ENCODE results near the gene SLC2A13.

SLC2A13 gene

DNA sequence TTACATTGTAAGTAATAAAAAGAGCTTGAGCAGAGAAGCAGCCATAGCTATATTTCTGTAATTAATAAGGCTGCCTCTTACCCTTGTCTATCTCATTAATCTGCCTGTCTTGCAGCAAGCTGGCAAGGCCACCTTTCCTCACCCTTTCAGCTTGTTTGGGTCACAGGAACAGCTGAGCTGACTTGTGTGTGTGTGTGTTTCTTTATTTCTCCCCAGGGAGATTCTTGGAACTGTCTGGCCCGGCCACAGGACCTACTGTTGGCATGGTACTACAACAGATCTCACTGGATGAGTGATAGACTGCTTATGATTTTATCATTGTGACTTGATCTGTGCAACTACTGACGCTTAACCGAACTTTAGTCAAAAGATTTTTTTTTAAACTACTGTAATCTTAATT, 213.7 kb downstream of the SLC2A13 start:
- no peak for DNase-seq
- H3K9me3 ChIP-seq (ENCODE audit: control insufficient read depth, low read length) = no peaks in the 10 kb centered on the region
- H4K91ac ChIP-seq (ENCODE audit: low read length) = no peak overlapping the region
- H3K18ac ChIP-seq (ENCODE audit: low read depth in 1 of 2, low read length in 2 of 2) = no peak overlapping the region
- H3K36me3 ChIP-seq (ENCODE audit: control insufficient read depth in 1 of 2, insufficient read depth in 2 of 2, low read depth in 1 of 2, low read length in 2 of 2) = no peaks in the 10 kb centered on the region
- H3K4me3 ChIP-seq (ENCODE audit: insufficient read depth in 1 of 2, low read depth in 1 of 2, low read length in 2 of 2) = no peak overlapping the region
- H3K4me2 ChIP-seq (ENCODE audit: low read length, poor library complexity, severe bottlenecking) = no peak overlapping the region
- no peaks in the 10 kb centered on the region for H3K79me1 ChIP-seq (replicated peaks; ENCODE audit: low read length, poor library complexity, severe bottlenecking)
- H2BK15ac ChIP-seq (ENCODE audit: low read depth, poor library complexity, severe bottlenecking) = no peak overlapping the region
- no peak overlapping the region for H3K23ac ChIP-seq (ENCODE audit: low read length in 2 of 2)
- no peaks in the 10 kb centered on the region for H3K4me1 ChIP-seq (ENCODE audit: control insufficient read depth, insufficient read depth, low read depth, low read length)
- H3K4ac ChIP-seq (ENCODE audit: low read depth in 1 of 2, low read length in 2 of 2) = no peak overlapping the region
- no peak overlapping the region for H2BK12ac ChIP-seq (ENCODE audit: low read length in 2 of 2)
- no peaks in the 10 kb centered on the region for H3K27me3 ChIP-seq (ENCODE audit: control insufficient read depth in 1 of 2, insufficient read depth in 1 of 2, low read length in 2 of 2)
- no peak overlapping the region for H3K14ac ChIP-seq (ENCODE audit: low read length in 2 of 2)
- H4K8ac ChIP-seq (ENCODE audit: low read length) = no peak overlapping the region
- H3K9ac ChIP-seq (ENCODE audit: low read length) = no peak overlapping the region
- H2BK120ac ChIP-seq (ENCODE audit: low read depth, low read length) = no peak overlapping the region
- WGBS = no CpG with 5 or more reads among the region's 3 CpGs
- no peak overlapping the region for H2AK5ac ChIP-seq (ENCODE audit: low read length, severe bottlenecking)
- no peak overlapping the region for H2BK5ac ChIP-seq (ENCODE audit: low read depth, low read length, poor library complexity, severe bottlenecking)
- no peak overlapping the region for H2AFZ ChIP-seq (ENCODE audit: low read depth, low read length)
- no peak overlapping the region for H3K27ac ChIP-seq (ENCODE audit: low read length, poor library complexity, severe bottlenecking)

DNA sequence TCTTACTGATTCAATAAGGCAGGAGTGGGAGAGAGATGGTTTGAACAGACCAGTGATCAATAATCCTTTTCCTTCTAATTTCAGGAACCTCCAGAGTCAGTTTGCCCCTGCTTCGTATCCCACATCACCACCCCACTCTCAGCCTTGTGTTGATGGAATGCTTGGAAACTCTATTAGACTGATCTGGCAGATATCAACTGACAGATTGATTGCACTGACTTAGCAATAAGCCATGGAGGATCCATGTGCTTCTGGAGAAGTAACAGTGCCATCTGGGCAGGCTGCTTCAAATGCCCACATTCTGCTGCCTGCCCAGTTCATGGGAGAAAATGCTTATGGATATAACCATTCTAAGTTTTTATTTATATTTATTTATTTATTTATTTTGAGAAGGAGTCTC, 218.0 kb downstream of the SLC2A13 start:
- H3K4me1 ChIP-seq (ENCODE audit: control insufficient read depth, insufficient read depth, low read depth, low read length) = no peaks in the 10 kb centered on the region
- H3K79me1 ChIP-seq (replicated peaks; ENCODE audit: low read length, poor library complexity, severe bottlenecking) = no peaks in the 10 kb centered on the region
- H3K27me3 ChIP-seq (ENCODE audit: control insufficient read depth in 1 of 2, insufficient read depth in 1 of 2, low read length in 2 of 2) = no peaks in the 10 kb centered on the region
- H3K18ac ChIP-seq (ENCODE audit: low read depth in 1 of 2, low read length in 2 of 2) = no peak overlapping the region
- no peak overlapping the region for H4K8ac ChIP-seq (ENCODE audit: low read length)
- no peaks in the 10 kb centered on the region for H3K9me3 ChIP-seq (ENCODE audit: control insufficient read depth, low read length)
- H3K4ac ChIP-seq (ENCODE audit: low read depth in 1 of 2, low read length in 2 of 2) = no peak overlapping the region
- no peak overlapping the region for H2BK15ac ChIP-seq (ENCODE audit: low read depth, poor library complexity, severe bottlenecking)
- DNase-seq = no peak
- H3K14ac ChIP-seq (ENCODE audit: low read length in 2 of 2) = no peak overlapping the region
- no peak overlapping the region for H3K4me2 ChIP-seq (ENCODE audit: low read length, poor library complexity, severe bottlenecking)
- H3K4me3 ChIP-seq (ENCODE audit: insufficient read depth in 1 of 2, low read depth in 1 of 2, low read length in 2 of 2) = no peak overlapping the region
- no CpG with 5 or more reads among the region's 1 CpG for WGBS
- no peak overlapping the region for H3K27ac ChIP-seq (ENCODE audit: low read length, poor library complexity, severe bottlenecking)
- no peak overlapping the region for H4K91ac ChIP-seq (ENCODE audit: low read length)
- no peak overlapping the region for H3K23ac ChIP-seq (ENCODE audit: low read length in 2 of 2)
- H2AK5ac ChIP-seq (ENCODE audit: low read length, severe bottlenecking) = no peak overlapping the region
- no peak overlapping the region for H2BK120ac ChIP-seq (ENCODE audit: low read depth, low read length)
- no peak overlapping the region for H2BK12ac ChIP-seq (ENCODE audit: low read length in 2 of 2)
- no peak overlapping the region for H2AFZ ChIP-seq (ENCODE audit: low read depth, low read length)
- no peak overlapping the region for H2BK5ac ChIP-seq (ENCODE audit: low read depth, low read length, poor library complexity, severe bottlenecking)
- no peak overlapping the region for H3K9ac ChIP-seq (ENCODE audit: low read length)
- H3K36me3 ChIP-seq (ENCODE audit: control insufficient read depth in 1 of 2, insufficient read depth in 2 of 2, low read depth in 1 of 2, low read length in 2 of 2) = no peaks in the 10 kb centered on the region

DNA sequence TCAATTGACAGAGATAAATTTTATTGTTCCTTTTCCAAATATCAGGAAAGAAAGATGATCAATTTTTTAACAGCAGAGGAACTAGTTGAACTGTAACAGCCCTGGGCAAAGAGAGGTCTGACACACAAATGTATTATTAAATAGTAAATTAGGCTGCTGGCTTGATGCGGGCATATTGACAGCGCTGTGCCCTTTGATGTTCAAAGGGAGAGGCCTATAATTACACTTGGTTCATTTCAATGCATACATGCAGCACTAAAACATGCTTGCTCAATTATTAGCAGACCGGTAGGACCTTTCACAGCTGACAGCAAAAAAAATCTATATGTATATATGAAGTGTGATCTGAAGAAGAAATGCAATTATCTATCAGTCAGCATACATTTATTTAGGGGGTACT, 219.8 kb downstream of the SLC2A13 start:
- H2BK120ac ChIP-seq (ENCODE audit: low read depth, low read length) = no peak overlapping the region
- no peak overlapping the region for H4K8ac ChIP-seq (ENCODE audit: low read length)
- H2BK15ac ChIP-seq (ENCODE audit: low read depth, poor library complexity, severe bottlenecking) = no peak overlapping the region
- no peaks in the 10 kb centered on the region for H3K27me3 ChIP-seq (ENCODE audit: control insufficient read depth in 1 of 2, insufficient read depth in 1 of 2, low read length in 2 of 2)
- no peaks in the 10 kb centered on the region for H3K9me3 ChIP-seq (ENCODE audit: control insufficient read depth, low read length)
- H3K4me1 ChIP-seq (ENCODE audit: control insufficient read depth, insufficient read depth, low read depth, low read length) = no peaks in the 10 kb centered on the region
- H3K79me1 ChIP-seq (replicated peaks; ENCODE audit: low read length, poor library complexity, severe bottlenecking) = peaks cover 2% of the 10 kb centered on the region
- DNase-seq = no peak
- H4K91ac ChIP-seq (ENCODE audit: low read length) = no peak overlapping the region
- H3K4me3 ChIP-seq (ENCODE audit: insufficient read depth in 1 of 2, low read depth in 1 of 2, low read length in 2 of 2) = no peak overlapping the region
- no peak overlapping the region for H3K4ac ChIP-seq (ENCODE audit: low read depth in 1 of 2, low read length in 2 of 2)
- no peak overlapping the region for H2BK5ac ChIP-seq (ENCODE audit: low read depth, low read length, poor library complexity, severe bottlenecking)
- H2AK5ac ChIP-seq (ENCODE audit: low read length, severe bottlenecking) = no peak overlapping the region
- H2AFZ ChIP-seq (ENCODE audit: low read depth, low read length) = no peak overlapping the region
- no peak overlapping the region for H3K9ac ChIP-seq (ENCODE audit: low read length)
- H3K18ac ChIP-seq (ENCODE audit: low read depth in 1 of 2, low read length in 2 of 2) = no peak overlapping the region
- H3K4me2 ChIP-seq (ENCODE audit: low read length, poor library complexity, severe bottlenecking) = no peak overlapping the region
- no peak overlapping the region for H3K27ac ChIP-seq (ENCODE audit: low read length, poor library complexity, severe bottlenecking)
- no peak overlapping the region for H2BK12ac ChIP-seq (ENCODE audit: low read length in 2 of 2)
- 100% methylated on average over 2 of the region's 3 CpGs for WGBS
- H3K14ac ChIP-seq (ENCODE audit: low read length in 2 of 2) = no peak overlapping the region
- no peaks in the 10 kb centered on the region for H3K36me3 ChIP-seq (ENCODE audit: control insufficient read depth in 1 of 2, insufficient read depth in 2 of 2, low read depth in 1 of 2, low read length in 2 of 2)
- H3K23ac ChIP-seq (ENCODE audit: low read length in 2 of 2) = no peak overlapping the region

DNA sequence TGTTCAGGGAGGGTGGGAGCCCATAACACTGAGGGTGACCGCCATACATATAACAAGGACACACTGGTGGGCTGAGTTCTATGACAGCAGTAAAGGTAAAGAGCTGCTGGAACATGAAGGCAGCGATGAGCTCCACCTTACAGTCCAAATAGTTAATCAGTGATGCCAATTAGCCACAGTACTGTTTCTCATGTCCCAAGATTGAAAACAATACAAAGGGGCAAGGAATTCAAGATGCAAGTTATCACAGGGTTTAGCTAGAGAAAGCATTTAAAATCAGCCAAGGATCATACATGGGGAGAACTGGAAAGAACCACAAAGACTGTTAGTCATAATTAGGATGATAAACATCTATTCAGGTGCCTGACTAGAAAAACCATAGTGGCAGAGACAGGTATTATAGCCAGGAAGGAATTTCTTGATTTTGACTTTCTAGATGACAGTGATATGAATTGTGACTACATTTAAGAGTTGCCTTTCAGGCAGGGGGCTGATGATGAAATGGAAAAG, 221.2 kb downstream of the SLC2A13 start:
- no peaks in the 10 kb centered on the region for H3K36me3 ChIP-seq (ENCODE audit: control insufficient read depth in 1 of 2, insufficient read depth in 2 of 2, low read depth in 1 of 2, low read length in 2 of 2)
- no peak overlapping the region for H3K18ac ChIP-seq (ENCODE audit: low read depth in 1 of 2, low read length in 2 of 2)
- 97% methylated on average over 2 of the region's 2 CpGs for WGBS
- no peak overlapping the region for H3K9ac ChIP-seq (ENCODE audit: low read length)
- H3K4ac ChIP-seq (ENCODE audit: low read depth in 1 of 2, low read length in 2 of 2) = no peak overlapping the region
- H3K4me2 ChIP-seq (ENCODE audit: low read length, poor library complexity, severe bottlenecking) = no peak overlapping the region
- H3K14ac ChIP-seq (ENCODE audit: low read length in 2 of 2) = no peak overlapping the region
- no peak overlapping the region for H3K27ac ChIP-seq (ENCODE audit: low read length, poor library complexity, severe bottlenecking)
- H2AFZ ChIP-seq (ENCODE audit: low read depth, low read length) = no peak overlapping the region
- peaks cover 2% of the 10 kb centered on the region for H3K79me1 ChIP-seq (replicated peaks; ENCODE audit: low read length, poor library complexity, severe bottlenecking)
- no peak overlapping the region for H4K91ac ChIP-seq (ENCODE audit: low read length)
- no peaks in the 10 kb centered on the region for H3K4me1 ChIP-seq (ENCODE audit: control insufficient read depth, insufficient read depth, low read depth, low read length)
- H3K4me3 ChIP-seq (ENCODE audit: insufficient read depth in 1 of 2, low read depth in 1 of 2, low read length in 2 of 2) = no peak overlapping the region
- DNase-seq = no peak
- H4K8ac ChIP-seq (ENCODE audit: low read length) = no peak overlapping the region
- no peaks in the 10 kb centered on the region for H3K27me3 ChIP-seq (ENCODE audit: control insufficient read depth in 1 of 2, insufficient read depth in 1 of 2, low read length in 2 of 2)
- H2BK12ac ChIP-seq (ENCODE audit: low read length in 2 of 2) = no peak overlapping the region
- no peak overlapping the region for H2AK5ac ChIP-seq (ENCODE audit: low read length, severe bottlenecking)
- no peak overlapping the region for H2BK5ac ChIP-seq (ENCODE audit: low read depth, low read length, poor library complexity, severe bottlenecking)
- H3K23ac ChIP-seq (ENCODE audit: low read length in 2 of 2) = no peak overlapping the region
- no peak overlapping the region for H2BK120ac ChIP-seq (ENCODE audit: low read depth, low read length)
- H2BK15ac ChIP-seq (ENCODE audit: low read depth, poor library complexity, severe bottlenecking) = no peak overlapping the region
- H3K9me3 ChIP-seq (ENCODE audit: control insufficient read depth, low read length) = no peaks in the 10 kb centered on the region

All from mesenchymal stem cell (in vitro differentiated cells and primary cell).